Measurements from ENCODE around the gene ALDH4A1. TPM values are rescaled to one million over a fixed set of nuclear protein-coding genes. Genes with fewer than 3 reads are reported as not detected.
"Not testable (repeated sequence)": the region's sequence is repeated elsewhere in the genome, so short reads cannot be mapped to it uniquely, and the experiment has no call there.

Gene ALDH4A1
- total RNA-seq, 1 donor from 2014 or later: 18.8 TPM

DNA sequence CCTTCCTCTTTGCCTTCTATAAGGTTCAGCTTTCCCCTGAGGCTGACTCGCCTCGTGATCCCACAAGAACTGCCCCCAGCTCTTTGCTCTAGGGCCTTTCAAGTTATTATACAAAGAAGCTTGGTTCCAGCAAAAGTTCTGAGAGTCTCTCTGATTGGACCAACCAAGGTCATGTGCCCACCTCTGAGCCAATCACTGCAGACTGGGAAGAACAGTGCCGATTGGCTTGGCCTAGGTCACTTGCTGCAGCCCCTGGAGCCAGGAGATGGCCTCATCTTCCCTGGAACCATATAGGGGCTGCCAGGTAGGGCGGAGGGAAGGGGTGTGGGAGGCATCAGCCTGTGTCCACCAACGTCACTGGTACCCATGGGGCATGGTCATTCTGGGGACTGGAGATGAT lies 65.7 kb downstream of the ALDH4A1 start:
- no peak for DNase-seq (ENCODE audit: low read depth)
- H3K4me3 ChIP-seq (ENCODE audit: low read depth, low read length): no peak overlapping the region
- no peaks in the 10 kb centered on the region for H3K27me3 ChIP-seq (ENCODE audit: control insufficient read depth, insufficient read depth, low read length)
- TF ChIP-seq, protein P1, sequence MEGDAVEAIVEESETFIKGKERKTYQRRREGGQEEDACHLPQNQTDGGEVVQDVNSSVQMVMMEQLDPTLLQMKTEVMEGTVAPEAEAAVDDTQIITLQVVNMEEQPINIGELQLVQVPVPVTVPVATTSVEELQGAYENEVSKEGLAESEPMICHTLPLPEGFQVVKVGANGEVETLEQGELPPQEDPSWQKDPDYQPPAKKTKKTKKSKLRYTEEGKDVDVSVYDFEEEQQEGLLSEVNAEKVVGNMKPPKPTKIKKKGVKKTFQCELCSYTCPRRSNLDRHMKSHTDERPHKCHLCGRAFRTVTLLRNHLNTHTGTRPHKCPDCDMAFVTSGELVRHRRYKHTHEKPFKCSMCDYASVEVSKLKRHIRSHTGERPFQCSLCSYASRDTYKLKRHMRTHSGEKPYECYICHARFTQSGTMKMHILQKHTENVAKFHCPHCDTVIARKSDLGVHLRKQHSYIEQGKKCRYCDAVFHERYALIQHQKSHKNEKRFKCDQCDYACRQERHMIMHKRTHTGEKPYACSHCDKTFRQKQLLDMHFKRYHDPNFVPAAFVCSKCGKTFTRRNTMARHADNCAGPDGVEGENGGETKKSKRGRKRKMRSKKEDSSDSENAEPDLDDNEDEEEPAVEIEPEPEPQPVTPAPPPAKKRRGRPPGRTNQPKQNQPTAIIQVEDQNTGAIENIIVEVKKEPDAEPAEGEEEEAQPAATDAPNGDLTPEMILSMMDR (IDR thresholded peaks at IDR 0.05; ENCODE audit: insufficient read depth, low read length, poor library complexity, severe bottlenecking): no peak
- no peaks in the 10 kb centered on the region for H3K36me3 ChIP-seq (ENCODE audit: control insufficient read depth, insufficient read depth, low read length)

DNA sequence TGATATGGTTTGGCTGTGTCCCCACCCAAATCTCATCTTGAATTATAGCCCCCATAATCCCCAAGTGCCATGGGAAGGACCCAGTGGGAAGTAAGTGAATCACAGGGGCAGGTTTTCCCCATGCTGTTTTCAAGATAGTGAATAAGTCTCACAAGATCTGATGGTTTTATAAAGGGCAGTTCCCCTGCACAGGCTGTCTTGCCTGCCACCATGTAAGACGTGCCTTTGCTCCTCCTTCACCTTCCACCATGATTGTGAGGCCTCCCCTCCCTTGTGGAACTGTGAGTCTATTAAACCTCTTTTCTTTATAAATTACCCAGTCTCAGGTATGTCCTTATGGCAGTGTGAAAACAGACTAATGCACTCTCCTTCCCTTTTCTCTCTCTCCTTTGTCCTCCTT lies 70.0 kb downstream of the ALDH4A1 start:
- not testable (repeated sequence) for H3K36me3 ChIP-seq (ENCODE audit: control insufficient read depth, insufficient read depth, low read length); DNase-seq (ENCODE audit: low read depth); H3K4me3 ChIP-seq (ENCODE audit: low read depth, low read length); H3K27me3 ChIP-seq (ENCODE audit: control insufficient read depth, insufficient read depth, low read length)

DNA sequence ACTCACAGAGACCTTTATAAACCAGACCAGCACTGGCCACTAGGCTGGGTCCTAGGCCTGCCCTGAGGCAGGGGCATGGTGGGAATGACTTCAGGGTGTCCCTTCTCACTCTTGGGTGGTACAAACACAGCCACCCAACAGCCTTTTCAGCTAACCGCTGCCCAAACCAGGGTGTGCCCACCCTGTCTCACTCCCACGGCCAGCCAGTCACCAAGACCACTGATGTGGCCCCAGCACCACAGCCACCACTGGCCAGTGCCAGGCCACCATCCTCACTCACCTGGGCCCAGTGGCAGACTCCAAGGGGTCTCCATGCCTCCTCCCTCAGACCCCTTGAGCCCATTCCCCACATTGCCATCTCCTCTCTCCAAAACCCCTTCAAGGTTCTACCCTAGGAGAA lies 70.7 kb downstream of the ALDH4A1 start:
- Histone ChIP-seq H3K27me3 (ENCODE audit: control insufficient read depth, insufficient read depth, low read length) (no peaks in the 10 kb centered on the region), H3K36me3 (ENCODE audit: control insufficient read depth, insufficient read depth, low read length) (no peaks in the 10 kb centered on the region), H3K4me3 (ENCODE audit: low read depth, low read length) (no peak overlapping the region)
- DNase-seq (ENCODE audit: low read depth): no peak
- TF ChIP-seq, protein P1 (IDR thresholded peaks at IDR 0.05; ENCODE audit: insufficient read depth, low read length, poor library complexity, severe bottlenecking): no peak

DNA sequence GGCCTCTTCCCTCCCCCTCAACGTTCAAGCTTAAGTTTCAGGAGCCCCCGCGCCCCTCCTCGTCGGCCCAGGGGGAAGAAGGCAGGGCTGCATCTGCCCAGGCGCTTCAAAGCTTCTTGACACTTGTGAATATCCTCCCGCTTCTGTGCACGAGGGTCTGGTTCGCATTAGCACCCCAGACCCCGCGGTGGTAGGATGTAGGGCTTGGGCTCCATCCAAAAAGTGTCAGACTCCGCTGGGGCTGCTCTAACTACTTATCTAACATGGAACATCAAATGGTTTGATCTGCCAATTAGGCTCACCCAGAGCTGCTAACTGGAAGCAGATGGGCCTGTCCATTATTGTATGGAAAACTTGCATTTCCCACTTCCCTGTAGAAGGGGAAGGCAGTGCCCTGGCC lies 71.8 kb downstream of the ALDH4A1 start:
- no peak overlapping the region for H3K4me3 ChIP-seq (ENCODE audit: low read depth, low read length)
- no peak for DNase-seq (ENCODE audit: low read depth)
- no peaks in the 10 kb centered on the region for H3K27me3 ChIP-seq (ENCODE audit: control insufficient read depth, insufficient read depth, low read length)
- TF ChIP-seq, protein P1 (IDR thresholded peaks at IDR 0.05; ENCODE audit: insufficient read depth, low read length, poor library complexity, severe bottlenecking): no peak
- H3K36me3 ChIP-seq (ENCODE audit: control insufficient read depth, insufficient read depth, low read length): no peaks in the 10 kb centered on the region

DNA sequence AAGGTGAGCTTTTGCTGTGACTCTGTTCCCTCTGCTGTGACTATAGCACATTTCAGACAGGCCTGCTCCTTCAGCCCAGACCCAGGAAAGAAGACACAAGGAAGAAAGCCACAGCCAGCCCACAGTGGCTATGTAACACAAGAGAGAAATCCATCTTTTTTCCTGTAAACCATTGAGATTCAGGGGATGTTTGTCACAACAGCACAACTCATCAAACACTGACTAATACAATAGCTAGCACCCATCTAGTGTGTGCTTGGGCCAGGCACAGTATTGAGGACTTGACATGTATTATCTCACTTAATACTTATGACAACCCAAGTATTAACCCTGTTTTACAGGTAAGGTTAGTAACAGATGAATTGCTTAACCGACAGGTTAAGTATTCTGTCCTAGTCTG lies 72.7 kb downstream of the ALDH4A1 start:
- no peaks in the 10 kb centered on the region for H3K27me3 ChIP-seq (ENCODE audit: control insufficient read depth, insufficient read depth, low read length)
- DNase-seq (ENCODE audit: low read depth): no peak
- TF ChIP-seq, protein P1 (IDR thresholded peaks at IDR 0.05; ENCODE audit: insufficient read depth, low read length, poor library complexity, severe bottlenecking): no peak
- H3K4me3 ChIP-seq (ENCODE audit: low read depth, low read length): no peak overlapping the region
- H3K36me3 ChIP-seq (ENCODE audit: control insufficient read depth, insufficient read depth, low read length): no peaks in the 10 kb centered on the region

DNA sequence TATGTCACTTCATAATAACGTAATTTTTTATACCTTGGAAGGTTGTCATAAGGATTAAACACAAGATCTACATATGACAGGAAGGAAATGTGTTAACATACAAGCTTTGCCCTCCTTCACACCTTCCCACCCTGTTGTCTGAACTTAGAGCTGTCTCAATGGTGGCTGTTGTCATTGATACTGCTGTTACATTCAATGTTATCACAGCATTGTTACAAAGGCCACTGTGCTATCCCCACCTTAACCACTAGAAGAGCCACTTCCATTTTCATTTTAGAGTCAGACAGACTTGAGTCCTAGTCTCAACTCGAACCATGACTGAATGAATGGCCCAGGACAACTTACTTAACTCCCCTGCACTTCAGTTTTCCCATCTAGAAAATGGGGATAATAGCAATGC lies 74.1 kb downstream of the ALDH4A1 start:
- no peaks in the 10 kb centered on the region for H3K36me3 ChIP-seq (ENCODE audit: control insufficient read depth, insufficient read depth, low read length)
- DNase-seq (ENCODE audit: low read depth): no peak
- H3K27me3 ChIP-seq (ENCODE audit: control insufficient read depth, insufficient read depth, low read length): no peaks in the 10 kb centered on the region
- TF ChIP-seq, protein P1 (IDR thresholded peaks at IDR 0.05; ENCODE audit: insufficient read depth, low read length, poor library complexity, severe bottlenecking): no peak
- H3K4me3 ChIP-seq (ENCODE audit: low read depth, low read length): no peak overlapping the region
